Erythroblast (primary cell): Measurements from ENCODE around the gene PTPRC.
A peak's percentile ranks its signal among the peaks of the same experiment; 100 is the strongest.

ENCODE experiments used
- DNase-seq, 2 experiments: peaks; one replicate each; lab custom pipeline; 2025; lab: John Stamatoyannopoulos, UW
- GATA1 ChIP-seq: IDR thresholded peaks from 2 replicates; pipeline ENCODE4 v1.6.1; 2011; ENCODE audit warnings: low read depth, mild to moderate bottlenecking, control low read depth, low read length, moderate library complexity
- POLR2A ChIP-seq: IDR thresholded peaks from 2 replicates; pipeline ENCODE4 v1.6.1; 2011; ENCODE audit warnings: mild to moderate bottlenecking, low read length

PTPRC gene

GRCh38 chr1:198680174-198680875 is 41.5 kb downstream of the PTPRC start:
- DNase-seq: no peak
- TF ChIP-seq GATA1 (no peak), POLR2A (no peak)

- peak; percentile 10 to 33 for DNase-seq
Measured at GRCh38 chr1:198681252-198681651, 42.4 kb downstream of the PTPRC start.

GRCh38 chr1:198681831-198682759 is 43.3 kb downstream of the PTPRC start:
- TF ChIP-seq GATA1 (no peak), POLR2A (peak; percentile 94)
- DNase-seq: peak; percentile 84 to 88

More at GRCh38 chr1:198681252-198681651, 42.4 kb downstream of the PTPRC start:
- TF ChIP-seq POLR2A (no peak), GATA1 (no peak)

GRCh38 chr1:198682850-198683249 is 44.0 kb downstream of the PTPRC start:
- TF ChIP-seq GATA1 (no peak), POLR2A (no peak)
- DNase-seq: no peak

GRCh38 chr1:198683449-198683848 is 44.6 kb downstream of the PTPRC start:
- no peak for DNase-seq
- TF ChIP-seq POLR2A: no peak
- no peak for TF ChIP-seq GATA1

GRCh38 chr1:198686069-198686728 is 47.4 kb downstream of the PTPRC start:
- TF ChIP-seq POLR2A: no peak
- no peak for TF ChIP-seq GATA1
- DNase-seq: peak; percentile 20 to 35

GRCh38 chr1:198687429-198687828 is 48.6 kb downstream of the PTPRC start:
- no peak for DNase-seq
- TF ChIP-seq GATA1 (no peak), POLR2A (no peak)

- DNase-seq: no peak
- no peak for TF ChIP-seq GATA1
- no peak for TF ChIP-seq POLR2A
Measured at GRCh38 chr1:198691063-198691462, 52.2 kb downstream of the PTPRC start.

GRCh38 chr1:198693321-198693720 is 54.5 kb downstream of the PTPRC start:
- TF ChIP-seq GATA1: no peak
- no peak for TF ChIP-seq POLR2A
- DNase-seq: no peak

GRCh38 chr1:198694542-198694941 is 55.7 kb downstream of the PTPRC start:
- DNase-seq: no peak
- no peak for TF ChIP-seq GATA1
- TF ChIP-seq POLR2A: no peak

GRCh38 chr1:198696211-198696610 is 57.4 kb downstream of the PTPRC start:
- TF ChIP-seq GATA1 (no peak), POLR2A (no peak)
- DNase-seq: no peak

GRCh38 chr1:198699167-198700015 is 60.6 kb downstream of the PTPRC start:
- peak; percentile 21 to 57 for DNase-seq
- TF ChIP-seq POLR2A (no peak), GATA1 (no peak)

- TF ChIP-seq POLR2A (no peak), GATA1 (no peak)
- DNase-seq: no peak
Measured at GRCh38 chr1:198700016-198700392, 61.2 kb downstream of the PTPRC start.
